NCI-H748 (cell line): ENCODE results near the gene CPEB1.
"Not testable (repeated sequence)": the region's sequence is repeated elsewhere in the genome, so short reads cannot be mapped to it uniquely, and the experiment has no call there.

Experiments used
- DNase-seq: peaks from one replicate; lab custom pipeline; 2025; ENCODE audit not compliant: unreplicated experiment; lab: John Stamatoyannopoulos, UW

CPEB1 gene

DNA sequence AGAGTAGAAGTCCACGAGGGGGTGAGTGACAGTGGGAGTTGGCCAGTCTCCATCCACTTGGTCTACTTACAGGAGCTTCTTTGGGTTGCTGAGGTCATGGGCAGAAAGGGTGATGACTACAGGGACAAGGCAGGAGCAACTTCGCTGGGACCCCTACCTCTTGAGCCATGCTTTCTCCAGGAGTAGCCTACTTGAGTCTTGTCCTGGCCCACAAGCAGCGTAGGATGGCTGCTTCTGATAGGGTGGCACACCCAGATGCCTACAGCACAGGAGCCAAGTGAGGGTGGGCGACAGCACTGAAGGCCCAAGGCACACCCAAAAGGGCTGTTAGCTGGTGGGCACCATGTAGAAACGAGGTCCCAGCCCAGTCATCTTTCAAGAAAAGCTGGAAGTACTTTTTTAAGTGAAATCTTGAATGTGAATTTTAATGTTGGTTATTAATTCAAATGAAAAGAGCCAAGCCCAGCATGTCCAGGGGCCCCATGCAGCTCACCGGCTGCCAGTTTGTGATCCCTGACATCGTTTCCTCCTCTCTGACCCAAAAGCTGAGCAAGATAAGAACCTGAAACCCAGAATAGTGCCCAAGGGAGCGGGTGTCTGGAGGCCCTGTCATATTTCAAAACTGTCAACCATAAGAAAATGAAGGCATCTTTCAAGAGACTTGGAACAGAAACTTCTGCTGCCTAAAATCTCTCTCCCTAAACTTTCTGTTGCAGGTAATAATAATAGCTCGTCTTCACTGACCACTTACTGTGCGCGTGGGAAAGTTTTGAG is 2.2 kb upstream of the CPEB1 start:
- DNase-seq = no peak

DNA sequence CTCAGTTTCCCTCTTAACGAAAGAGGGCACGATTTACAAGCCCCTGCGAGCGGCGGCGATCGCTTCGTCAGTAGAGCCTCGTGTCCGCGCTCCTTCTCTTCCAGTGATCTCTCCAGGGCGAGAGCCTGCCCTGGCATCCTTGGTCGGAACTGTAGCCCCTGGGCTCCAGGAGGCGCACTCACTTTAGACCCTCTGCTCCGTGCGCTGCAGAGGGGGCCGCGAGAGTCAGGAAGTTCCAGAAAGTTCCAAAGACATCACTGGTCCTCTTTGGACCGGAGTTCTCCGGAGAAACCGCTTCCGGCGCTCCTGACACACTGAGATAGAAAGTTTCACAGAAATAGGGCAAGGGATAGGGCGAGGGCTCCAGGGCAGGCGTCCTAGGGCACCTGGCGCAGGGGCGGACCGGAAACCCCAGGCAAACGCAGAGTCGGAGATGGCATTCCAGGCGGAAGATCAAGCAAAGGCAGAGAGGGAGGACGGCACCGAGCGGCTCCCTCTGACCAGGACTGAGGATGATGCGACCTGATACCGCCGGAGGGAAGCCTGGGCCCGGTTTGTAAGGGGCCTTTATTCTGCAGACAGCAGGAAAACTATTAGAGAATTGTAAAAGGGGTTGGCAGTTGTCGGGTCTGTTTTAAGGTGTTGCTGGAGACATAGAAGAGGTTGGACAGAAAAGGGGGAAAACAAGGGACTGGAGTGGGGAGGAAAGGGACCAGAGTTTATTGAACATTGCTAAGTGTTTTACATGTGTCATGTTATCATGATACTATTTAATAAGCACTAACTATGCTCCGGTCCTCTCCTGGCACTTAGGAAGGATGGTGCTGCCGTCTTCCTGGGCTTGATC is 1.3 kb upstream of the CPEB1 start:
- no peak for DNase-seq

DNA sequence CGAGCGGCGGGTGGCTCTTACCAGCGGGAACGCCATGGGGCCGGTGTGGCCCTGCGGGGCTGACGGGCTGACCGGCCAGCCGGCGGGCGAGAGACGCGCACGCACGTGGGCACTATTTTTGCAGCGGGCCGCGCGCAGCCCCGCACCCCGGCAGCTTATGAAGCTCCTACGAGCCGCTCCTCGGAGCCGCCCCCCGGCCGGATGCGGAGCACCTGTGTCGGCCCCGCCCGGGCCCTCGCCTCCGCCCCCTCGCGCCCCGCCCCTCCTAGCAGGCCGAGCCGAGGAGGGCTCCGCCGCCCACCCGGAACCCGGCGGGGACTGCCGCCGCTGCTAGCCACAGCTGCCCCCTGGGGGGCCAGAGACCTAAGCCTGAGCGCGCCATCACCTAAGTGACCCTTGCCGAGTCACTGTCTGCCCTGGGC is 683 bp upstream of the CPEB1 start:
- DNase-seq = peak; percentile 11

DNA sequence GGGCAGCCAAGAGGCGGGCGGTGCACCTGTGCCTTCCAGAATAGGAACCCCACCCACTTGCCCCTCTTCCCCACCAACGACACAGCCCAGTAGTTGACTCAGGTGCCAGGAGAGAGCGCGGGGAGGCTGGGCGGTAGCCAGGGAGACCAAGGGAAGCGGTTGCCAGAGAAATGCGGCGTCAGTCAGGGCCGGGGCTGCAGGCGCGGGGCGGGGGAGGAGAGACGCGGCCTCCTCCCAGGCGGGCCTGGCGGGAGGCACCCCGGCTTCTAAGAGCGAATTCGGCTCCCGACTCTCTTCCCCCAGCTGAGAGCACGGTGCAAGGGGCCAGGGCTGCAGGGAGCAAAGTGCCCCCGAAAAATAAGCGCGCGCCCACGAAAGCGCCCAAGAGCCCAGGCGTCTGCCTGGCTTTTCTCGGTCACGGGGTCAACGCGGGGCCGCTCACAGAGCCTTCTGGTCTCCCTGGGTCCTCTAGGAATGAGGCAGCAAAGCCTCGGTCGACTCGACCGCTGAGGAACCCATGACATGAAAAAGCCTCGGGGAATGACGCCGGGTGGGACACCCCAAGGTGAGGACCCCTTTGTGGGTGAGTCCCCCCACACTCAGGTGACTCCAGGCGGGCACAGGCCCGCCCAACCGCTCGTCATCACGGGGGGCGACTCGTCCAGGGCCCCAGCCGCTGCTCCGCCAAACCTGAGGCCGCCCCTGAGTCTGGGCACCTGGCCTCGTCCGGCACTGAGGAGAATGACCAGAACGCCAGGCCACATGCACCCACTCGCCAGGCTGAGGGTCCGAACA is 716 bp downstream of the CPEB1 start:
- DNase-seq = peak; percentile 87

DNA sequence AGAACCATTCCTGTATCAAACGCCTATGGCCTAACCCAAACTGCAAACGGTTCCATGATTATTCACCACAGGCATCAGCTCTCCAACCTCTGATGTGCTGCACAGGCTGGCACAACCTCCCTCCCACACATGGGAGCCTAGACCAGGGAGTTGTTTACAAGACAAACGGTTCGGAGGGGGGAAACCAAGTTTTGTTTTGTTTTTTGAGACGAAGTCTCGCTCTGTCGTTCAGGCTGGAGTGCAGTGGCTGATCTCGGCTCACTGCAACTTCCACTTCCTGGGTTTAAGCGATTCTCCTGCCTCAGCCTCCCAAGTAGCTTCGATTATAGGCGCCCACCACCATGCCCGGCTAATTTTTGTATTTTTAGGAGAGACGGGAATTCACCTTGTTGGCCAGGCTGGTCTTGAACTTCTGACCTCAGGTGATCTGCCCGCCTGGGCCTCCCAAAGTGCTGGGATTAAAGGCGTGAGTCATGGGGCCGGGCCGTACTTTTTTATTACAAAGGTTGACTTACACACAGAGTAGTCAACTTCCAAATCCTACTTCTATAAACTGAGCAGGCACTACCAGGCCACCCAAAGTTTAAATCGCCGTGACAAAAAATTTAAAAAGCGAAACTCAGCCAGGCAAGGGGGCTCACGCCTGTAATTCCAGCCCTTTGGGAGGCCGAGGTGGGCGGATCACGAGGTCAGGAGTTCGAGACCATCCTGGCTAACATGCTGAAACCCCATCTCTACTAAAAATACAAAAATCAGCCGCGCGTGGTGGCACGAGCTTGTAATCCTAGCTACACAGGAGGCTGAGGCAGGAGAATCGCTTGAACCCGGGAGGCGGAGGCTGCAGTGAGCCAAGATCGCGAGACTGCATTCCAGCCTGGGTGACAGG is 2.0 kb downstream of the CPEB1 start:
- DNase-seq = not testable (repeated sequence)

DNA sequence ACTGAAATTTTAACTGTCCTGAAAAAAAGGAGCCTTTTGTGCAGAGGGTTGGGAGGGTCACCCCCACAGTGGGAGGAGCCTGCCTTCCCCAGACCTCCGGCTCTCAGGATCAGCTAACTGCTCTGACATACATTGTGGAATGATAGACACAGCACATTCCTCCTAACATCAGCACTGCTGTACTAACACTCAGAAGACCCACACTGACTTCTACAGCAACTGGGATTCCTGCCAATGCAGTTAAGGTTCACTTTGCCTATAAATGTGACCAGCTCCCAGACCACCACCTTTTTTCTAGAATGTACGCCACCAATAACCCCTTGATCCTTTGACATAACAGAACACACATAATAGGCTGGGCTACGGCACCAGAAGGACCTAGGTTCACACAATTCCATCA is 3.2 kb downstream of the CPEB1 start:
- no peak for DNase-seq

DNA sequence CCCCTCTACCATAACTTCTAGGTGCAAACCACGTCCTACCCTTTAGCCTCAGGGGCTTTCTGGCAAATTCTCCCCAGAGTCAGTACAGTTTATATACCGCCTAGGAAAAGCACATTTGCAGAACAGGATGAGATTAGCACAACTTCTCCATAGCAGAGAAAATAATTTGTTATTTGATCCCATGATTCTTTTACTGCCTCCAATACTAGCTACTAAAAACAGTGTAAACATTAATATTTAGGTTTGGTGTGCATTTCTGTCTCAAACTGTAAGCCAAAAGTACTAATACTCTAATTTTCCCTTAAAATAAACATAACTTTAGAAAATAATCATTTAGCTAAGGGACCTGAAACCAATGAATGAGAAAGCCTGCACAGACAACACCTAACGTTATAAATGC is 4.5 kb downstream of the CPEB1 start:
- DNase-seq = no peak

DNA sequence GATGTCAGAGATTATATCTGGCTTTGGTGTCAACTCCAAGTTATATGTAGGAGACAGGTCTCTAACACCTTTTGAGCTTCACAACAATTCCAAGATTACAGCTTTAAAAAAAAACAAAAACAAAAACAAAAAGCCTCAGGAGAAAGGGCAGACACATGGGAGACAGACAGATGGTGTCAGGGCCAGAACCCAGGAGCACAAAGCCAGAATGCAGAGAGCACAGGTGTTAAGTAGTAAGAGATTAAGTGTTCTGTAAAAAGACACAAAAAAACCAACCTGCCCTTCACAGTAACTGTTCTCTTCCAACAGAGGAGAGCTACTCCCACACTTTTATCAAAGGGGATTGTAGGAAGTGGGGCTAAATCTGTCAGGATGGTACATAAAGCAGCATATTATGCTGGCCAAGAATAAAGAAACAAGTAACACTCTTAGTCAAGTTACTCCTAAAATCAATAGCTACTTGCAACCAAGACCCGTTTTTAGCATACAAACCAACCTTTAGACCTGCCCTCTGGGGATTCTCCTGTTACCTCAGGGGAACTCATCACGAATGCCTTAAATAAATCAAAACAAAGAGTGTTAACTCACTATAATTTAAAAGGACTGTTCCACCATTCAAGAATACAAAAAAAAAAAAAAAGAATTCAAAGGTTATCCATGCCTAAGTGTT is 5.9 kb downstream of the CPEB1 start:
- DNase-seq = no peak

DNA sequence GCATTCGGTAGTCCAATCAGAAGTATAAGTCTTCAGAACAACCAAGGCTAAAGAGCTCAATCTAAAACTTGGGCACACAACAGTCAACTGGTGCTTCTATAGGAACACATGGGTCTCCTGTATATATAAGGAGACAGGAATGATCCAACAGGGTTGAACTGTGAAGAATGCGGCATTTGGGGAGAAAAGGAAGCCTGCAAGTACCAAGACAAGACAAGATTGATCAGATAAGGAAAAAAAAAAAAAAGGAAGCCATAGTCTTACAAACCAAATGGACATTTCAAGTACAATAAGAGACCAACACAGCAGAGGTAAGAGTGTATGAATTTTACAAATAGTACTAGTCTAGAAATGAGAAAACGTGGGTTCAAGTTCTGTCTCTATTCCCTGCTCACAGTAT is 6.5 kb downstream of the CPEB1 start:
- DNase-seq = no peak

DNA sequence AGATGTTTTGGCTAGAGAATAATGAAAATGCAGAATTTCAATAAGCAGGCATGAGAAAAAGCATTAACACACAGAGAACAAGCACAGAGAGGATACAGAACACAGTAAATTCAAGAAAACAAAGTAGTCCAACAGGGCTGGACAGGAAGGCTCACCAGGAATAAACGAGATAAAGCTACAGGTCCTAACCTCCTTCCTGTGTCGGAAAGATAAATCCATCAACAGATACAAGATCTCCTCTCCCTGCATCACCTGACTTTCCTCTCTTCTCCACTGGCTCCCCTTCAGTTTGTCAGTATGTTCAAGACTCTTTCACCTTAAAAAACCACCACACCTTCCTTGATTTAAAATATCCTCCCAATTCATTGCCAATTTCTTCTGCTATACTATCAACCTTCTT is 11.4 kb downstream of the CPEB1 start:
- no peak for DNase-seq

DNA sequence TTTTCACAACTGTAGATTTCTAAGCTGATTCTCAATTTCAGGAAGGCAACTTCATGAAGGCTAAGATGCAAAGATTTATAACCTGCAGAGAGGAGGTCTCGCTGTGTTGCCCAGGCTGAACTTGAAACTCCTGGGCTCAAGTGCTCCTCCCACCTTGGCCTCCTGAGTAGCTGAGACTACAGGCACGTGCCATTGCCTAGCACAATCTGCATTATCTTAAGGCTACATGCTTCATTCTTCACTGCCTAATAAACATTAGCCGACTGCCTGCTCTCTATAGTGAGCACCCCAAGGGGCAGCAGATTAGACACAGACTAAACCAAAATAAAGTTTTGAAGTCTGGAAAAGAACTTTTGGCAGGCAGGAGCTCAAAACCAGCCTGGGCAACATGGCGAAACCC is 17.1 kb downstream of the CPEB1 start:
- no peak for DNase-seq

DNA sequence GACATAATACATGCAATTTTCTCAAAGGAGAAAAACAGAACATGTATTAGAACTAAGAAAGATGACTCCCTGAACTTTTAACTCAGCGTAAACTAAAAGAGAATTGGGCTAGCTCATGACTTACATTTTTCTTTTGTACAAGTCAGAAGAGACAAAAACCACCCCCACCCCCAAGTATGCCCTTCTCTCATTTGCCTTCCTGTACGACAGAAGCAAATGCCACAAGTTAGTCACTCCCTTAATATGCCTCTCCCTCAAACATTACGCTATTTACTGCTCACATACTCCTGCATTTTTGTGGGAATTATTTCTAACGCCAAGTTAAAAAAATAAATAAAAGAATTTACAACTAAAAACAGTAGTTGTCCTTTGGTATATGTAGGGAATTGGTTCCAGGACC is 22.0 kb downstream of the CPEB1 start:
- DNase-seq = no peak

DNA sequence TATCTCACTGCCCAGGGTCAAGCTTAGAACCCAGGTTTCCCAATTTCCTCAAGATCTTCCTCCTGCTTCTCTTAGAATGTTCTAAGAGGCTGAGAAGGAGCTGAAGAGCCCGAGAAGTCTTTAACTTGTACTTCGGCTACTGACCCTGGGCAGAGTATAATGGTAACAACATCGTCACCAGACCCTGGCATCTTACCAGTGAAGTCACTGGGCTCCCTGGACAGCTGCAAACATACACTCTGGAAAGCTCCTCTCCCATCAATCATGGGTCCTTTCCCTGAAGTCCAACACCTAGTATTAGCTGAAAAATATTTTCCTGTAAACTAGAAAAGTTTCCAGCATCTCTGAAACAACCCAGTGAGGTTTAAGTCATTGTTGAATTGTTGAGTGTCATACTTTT is 22.7 kb downstream of the CPEB1 start:
- DNase-seq = no peak

DNA sequence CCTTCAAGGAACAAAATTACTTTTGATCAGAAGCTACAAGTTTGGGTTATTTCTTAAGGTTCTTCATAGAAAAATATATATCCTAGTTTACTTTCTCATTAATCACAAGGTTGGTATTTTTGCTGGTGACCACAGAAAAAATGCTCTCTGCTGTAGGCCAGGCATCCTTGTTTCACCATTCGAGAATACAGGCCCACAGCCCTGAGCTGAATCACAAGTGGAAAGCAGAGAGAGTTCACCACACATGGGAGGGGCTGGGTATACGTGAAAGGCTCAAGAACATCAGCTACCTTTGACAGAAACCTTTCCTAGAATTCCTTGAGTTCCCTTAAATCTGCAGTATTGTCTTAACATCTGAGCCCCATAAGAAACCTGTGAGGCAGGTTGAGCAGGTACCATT is 23.2 kb downstream of the CPEB1 start:
- no peak for DNase-seq

DNA sequence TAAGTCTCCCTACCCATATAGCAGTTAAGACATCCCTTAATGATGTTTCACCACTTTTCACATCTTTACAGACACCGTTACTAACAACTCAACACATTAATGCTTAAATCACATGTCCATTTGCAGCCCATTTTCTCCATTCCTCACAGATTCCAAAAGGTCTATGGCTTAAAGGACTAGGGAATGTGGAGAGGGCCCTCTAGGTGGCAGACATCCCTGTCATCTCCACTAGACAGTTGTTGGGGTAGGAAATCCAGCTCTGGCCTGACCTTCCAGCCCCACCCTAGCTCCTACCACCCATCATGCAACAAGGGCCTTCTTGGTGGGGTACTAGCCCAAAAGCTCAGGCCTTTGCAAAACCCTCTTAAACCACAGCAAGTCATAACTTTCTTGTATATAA is 25.2 kb downstream of the CPEB1 start:
- DNase-seq = no peak

DNA sequence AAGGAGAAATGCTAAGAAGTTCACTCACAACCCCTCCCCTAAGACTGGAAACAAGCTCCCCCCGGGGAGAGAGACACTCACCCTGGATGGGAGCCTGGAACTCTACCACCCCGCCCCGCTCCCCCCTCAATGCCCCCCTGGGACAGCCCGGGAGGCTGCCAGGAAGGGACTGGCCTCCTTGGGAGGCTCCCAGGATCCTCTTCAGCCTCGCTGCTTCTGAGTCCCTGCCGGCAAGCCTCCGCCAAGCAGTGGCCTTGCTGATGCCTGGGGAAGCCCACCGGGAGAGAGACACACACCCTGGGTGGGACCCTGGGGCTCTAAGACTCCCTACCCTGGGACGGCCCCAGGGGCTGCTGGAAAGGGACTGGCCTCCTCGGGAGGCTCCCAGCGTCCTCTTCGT is 33.4 kb downstream of the CPEB1 start:
- DNase-seq = no peak

DNA sequence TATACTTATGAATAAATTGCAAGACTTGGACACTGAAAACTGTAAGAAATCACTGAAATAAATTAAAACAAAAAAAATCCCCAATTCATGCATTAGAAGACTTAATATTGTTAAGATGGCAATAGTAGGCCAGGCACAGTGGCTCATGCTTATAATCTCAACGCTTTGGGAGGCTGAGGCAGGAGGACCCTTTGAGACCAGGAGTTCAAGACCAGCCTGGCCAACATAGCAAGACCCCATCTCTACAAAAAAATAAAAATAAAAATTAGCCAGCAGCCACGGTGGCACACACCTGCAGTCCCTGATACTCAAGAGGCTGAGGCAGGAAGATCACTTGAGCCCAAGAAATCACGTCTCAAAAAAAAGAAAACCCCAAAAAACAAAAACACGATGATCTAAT is 35.8 kb downstream of the CPEB1 start:
- no peak for DNase-seq

DNA sequence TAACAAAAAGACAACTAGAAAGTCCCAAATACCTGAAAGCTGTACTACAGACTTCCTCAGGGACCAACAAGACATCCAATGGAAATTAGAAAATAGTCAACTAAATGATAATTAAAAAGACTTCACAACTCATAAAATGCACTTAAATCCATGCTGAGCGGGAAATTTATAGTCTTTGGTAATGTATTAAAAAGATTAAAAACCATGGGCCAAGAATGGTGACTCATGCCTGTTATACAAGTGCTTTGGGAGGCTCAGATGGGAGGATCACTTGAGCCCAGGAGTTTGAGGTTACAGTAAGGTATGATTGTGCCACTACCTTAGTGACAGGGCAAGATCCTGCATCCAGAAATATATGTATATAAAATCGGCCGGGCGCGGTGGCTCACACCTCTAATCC is 45.0 kb downstream of the CPEB1 start:
- no peak for DNase-seq

DNA sequence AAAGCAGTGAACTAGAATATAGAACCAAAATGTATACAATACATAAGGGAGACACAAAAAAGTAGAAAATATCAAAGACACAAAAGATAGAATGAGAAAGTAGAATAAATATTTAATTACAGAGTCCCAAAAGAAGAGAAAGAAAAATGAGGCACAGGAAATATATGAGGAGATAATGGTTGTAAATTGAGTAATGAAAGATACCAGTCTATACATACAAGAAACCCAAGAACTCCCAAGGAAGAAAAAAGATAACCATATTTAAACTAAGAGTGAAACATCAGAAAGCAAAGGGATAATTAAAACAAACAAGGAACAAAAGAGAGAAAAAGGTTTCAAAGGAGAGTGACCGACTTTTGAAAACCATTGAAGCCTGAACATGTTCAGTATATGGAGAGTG is 47.3 kb downstream of the CPEB1 start:
- DNase-seq = no peak

DNA sequence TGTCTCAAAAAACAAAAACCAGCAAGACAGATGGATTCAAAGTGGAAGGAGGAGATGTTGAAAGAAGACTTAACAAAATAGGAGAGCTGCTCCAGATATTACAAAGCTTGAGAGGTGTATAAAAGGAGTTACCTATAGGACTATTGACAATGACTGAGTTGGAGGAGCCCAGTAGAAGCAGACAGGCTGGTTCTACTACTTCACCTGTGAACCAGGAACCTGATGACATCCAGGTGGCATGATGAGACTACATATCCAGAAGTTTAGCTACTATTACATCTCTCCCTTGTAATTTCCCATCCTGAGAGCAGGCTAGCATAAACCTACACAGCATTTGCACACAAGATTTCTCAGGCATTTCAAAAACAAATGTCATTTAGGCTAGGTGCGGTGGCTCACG is 49.3 kb downstream of the CPEB1 start:
- DNase-seq = no peak
